Stimulated activated CD8-positive, alpha-beta memory T cell treated with anti-CD3 and anti-CD28 coated beads, Interleukin-12 subunit alpha, Interleukin-12 subunit beta, amount 100 ng/mL, for 1 hour (primary cell): Measurements from ENCODE around the gene VAV3.
"Not testable (repeated sequence)": the region's sequence is repeated elsewhere in the genome, so short reads cannot be mapped to it uniquely, and the experiment has no call there.

Experiments used
- DNase-seq: peaks from one replicate; pipeline ENCODE4 v3.0.0-alpha.2; 2020; ENCODE audit warnings: low read depth

The VAV3 gene

GRCh38 chr1:107965110-107965991 lies at the start of gene VAV3:
Gene VAV3 (minus strand): TSS chr1:107965180. CDS start chr1:107964869, 311 bp downstream.
- no peak for DNase-seq

DNA sequence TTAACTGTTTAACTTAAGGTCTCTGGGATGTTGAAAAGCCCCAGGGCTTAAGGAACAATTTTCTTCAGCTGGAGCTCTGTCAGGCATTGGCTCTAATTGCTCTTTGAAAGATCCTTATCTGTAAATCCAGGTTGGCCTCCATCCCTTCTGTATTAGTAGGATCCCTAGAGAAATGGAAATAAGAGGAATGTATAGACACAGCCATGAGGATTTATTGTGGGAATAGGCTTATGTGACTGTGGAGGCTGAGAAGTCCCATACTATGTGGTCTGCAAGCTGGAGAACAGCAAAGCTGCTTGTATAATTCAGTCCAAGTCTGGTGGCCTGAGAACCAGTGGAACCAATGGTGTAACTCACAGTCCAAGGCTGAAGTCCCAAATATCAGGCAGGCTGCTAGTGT lies 47.6 kb upstream of the VAV3 start:
- no peak for DNase-seq

- no peak for DNase-seq
These were observed 46.3 kb upstream of the VAV3 start for GRCh38 chr1:108011295-108011694.

- no peak for DNase-seq
These were observed 45.6 kb upstream of the VAV3 start for GRCh38 chr1:108010581-108010980.

- no peak for DNase-seq
These were observed 44.7 kb upstream of the VAV3 start for GRCh38 chr1:108009603-108010195.

DNA sequence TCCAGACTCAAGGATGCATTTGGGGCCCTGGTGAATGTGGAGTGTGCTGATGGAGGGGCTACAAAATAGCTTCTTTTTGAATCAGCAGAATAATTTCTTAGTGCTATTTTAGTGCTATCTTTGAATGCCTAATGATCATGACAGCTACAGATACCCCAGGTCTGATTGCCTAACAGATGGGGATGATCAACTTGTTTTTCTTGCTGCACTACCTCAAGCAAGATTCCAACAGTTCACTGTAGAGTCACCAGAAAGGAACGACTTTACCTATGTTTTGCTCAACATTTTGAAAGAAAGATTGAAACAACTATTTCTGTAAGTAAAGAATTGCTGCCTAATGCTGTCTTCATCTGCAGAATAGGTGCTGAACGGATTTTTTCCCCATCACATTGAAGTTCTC lies 42.6 kb upstream of the VAV3 start:
- no peak for DNase-seq

GRCh38 chr1:108007070-108007469 lies 42.1 kb upstream of the VAV3 start:
- DNase-seq = no peak

DNA sequence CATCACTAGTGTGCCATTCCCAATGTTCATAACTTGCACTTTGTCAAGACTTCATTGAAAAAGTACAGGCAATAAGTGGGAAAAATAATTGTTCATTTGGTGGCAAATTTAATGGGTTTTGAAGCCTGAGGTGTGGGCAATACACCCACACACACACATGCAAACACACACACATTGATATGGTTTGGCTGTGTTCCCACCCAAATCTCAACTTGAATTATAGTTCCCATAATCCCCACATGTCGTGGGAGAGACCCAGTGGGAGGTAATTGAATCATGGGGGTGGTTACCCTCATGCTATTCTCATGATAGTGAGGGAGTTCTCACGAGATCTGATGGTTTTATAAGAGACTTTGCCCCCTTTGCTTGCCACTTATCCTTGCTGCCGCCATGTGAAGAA lies 39.9 kb upstream of the VAV3 start:
- DNase-seq = not testable (repeated sequence)

GRCh38 chr1:108000620-108001111 lies 35.7 kb upstream of the VAV3 start:
- DNase-seq = no peak

- no peak for DNase-seq
These were observed 35.2 kb upstream of the VAV3 start for GRCh38 chr1:108000184-108000583.

DNA sequence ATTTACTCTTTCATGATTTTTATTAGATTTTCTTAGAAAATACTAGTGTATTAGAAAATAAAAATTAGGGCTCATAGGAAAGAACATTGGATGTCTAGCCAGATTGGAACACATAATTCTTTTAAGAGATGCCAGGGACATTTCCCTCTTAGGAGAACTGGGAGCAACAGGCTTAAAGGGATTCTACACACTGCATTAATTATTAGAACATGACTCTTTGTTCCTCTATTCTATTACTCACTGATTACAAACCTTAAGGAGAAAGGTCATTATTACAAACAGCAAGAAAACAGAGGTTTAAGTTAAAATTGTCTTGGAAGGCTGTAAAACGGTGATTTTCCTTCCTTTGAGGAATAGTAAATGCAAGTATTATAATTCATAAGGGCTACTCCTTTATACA lies 32.9 kb upstream of the VAV3 start:
- no peak for DNase-seq

GRCh38 chr1:107993920-107994319 lies 28.9 kb upstream of the VAV3 start:
- no peak for DNase-seq

- no peak for DNase-seq
These were observed 27.4 kb upstream of the VAV3 start for GRCh38 chr1:107992347-107992746.

DNA sequence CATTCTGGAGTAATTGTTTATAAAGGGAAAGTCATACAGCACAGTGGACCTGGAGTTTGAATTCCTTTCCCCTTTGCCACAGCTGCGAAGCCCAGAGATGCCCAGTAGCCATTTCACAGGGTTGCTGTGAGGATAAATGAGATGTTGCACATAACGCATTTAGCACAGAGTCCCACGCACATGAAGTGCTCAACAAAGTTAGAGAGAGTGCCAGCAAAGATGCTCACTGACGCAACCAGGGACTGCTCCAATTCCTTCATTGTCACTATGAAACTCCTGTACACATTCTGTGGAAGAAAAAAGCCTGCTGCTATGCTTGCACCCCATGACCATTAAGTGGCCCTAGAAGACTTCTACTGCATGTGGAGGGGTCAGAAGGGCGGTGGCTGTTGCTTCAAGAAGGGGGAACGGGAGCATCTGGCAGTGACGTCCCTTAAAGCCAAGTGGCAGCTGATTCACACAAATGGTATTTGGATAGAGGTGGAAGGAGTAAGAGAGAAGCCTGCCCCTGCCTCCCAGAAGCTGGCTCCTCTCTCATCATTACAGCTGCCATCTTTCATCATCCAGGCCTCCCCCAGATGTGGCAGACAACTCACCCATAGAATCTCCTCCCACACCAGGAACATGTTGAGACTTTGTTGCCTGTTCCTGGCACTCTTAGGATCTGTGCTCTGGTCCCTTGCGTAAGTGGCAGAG lies 26.5 kb upstream of the VAV3 start:
- no peak for DNase-seq

DNA sequence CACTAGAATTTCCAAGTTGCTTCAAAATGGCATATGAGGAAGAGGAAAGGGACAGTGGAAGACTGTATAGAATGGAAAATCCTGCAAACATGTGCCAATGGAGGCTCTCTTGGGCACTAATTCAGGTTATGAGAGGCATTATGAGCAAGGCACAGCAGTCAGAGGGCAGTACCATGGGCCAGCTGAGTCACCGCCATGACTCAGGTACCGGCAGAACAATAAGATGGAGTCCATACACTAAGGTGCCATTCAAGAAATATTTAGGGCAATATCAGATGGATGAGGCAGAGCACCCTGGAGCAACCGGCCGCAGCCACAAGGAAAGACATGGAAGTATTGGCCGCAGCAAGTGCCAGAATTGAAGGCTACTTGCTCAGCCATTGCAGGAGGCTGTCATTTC lies 25.6 kb upstream of the VAV3 start:
- DNase-seq = no peak

DNA sequence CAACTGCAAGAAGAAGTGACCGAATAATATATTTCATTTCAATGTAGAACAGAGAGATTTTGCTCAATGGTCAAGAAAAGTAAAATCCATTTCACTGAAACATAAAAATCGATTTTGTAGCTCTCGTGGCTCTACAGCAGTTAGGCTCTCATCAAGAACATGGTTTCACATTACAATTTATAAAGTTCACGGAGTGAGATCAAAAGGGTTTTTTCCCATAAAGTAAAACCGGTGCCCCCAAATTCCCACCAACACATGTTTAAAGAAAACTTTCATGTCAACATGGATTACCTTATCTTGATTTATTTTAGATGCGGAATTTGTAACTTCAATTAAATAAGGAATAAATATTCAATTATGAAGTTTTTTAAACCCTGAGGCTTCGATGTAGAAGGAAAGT lies 16.3 kb upstream of the VAV3 start:
- no peak for DNase-seq

GRCh38 chr1:107979926-107980325 lies 14.9 kb upstream of the VAV3 start:
- DNase-seq = no peak

DNA sequence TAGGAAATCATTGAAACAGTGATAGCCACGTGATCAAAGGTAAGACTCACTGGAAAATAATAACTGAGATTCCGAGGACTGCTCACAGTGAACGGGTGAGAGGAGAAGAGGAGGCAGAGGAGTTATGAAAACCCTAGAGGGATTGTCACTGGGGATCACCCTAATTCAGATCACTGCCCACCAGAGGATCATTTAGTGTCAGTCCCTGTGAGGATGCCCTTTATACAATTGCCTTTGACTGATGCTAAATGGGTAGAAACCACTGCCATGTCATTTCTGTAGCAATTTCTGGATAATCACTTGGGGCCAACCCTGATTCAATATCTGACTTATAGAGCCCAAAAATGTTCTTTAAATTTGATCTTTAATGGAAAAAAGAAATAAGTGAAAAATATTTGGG lies 14.1 kb upstream of the VAV3 start:
- no peak for DNase-seq

- no peak for DNase-seq
These were observed 11.9 kb upstream of the VAV3 start for GRCh38 chr1:107976836-107977235.

- no peak for DNase-seq
These were observed 11.5 kb upstream of the VAV3 start for GRCh38 chr1:107976431-107976830.

- no peak for DNase-seq
These were observed 10.9 kb upstream of the VAV3 start for GRCh38 chr1:107975851-107976250.

DNA sequence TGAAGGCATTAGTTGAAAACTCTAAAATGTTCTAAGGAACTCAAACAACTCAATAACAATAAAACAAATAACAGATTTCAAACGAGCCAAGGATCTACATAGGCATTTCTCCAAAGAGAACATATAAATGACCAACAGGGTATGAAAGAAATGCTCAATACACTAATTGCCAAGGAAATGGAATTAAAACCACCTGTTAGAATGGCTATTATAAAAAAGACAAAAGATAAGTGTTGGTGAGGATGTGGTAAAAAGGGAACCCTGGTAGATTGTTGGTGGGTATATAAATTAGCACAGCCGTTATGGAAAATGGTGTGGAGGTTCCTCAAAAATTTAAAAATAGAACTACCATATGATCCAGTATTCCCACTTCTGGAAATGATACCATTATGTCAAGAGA lies 9.1 kb upstream of the VAV3 start:
- DNase-seq = no peak
